Stimulated activated CD8-positive, alpha-beta memory T cell treated with anti-CD3 and anti-CD28 coated beads, Interleukin-15, amount 100 ng/mL, for 4 hours (primary cell): ENCODE measurements around the gene DNMT3B.
"Not testable (repeated sequence)": the region's sequence is repeated elsewhere in the genome, so short reads cannot be mapped to it uniquely, and the experiment has no call there.

ENCODE experiments used
- DNase-seq, 2 donors: peaks; one replicate each; pipeline ENCODE4 v3.0.0-alpha.2; 2020; ENCODE audit warnings: low read depth in 2 of 2

DNMT3B gene

DNA sequence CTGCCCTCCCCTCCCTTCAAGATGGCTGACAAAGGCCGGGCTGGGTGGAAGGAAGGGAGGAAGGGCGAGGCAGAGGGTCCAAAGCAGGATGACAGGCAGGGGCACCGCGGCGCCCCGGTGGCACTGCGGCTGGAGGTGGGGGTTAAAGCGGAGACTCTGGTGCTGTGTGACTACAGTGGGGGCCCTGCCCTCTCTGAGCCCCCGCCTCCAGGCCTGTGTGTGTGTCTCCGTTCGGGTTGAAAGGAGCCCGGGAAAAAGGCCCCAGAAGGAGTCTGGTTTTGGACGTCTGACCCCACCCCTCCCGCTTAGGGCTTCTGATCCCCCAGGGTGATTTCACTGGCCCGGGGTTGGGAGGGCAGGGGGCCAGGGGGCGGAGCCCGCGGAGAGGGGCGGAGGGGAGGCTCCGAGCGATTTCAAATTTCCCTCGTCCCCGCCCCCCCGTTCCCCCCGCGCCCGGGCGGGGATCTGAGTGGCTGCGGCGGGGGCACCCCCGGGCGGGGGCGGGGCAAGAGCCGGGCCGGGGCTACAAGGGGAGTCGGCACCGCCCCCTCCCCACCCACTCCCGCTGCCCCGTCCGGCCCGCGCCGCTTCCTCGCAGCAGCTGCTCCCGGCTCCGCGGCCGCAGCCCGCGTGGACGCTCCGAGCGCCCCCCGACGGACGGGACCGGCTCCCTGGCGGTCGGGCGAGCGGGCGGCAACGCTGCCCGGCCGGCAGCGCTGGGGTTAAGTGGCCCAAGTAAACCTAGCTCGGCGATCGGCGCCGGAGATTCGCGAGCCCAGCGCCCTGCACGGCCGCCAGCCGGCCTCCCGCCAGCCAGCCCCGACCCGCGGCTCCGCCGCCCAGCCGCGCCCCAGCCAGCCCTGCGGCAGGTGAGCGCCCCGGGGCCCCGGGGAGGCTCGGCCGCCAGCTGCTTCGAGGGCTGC, at the start of gene DNMT3B:
Gene DNMT3B (plus strand): TSS at position 555 of the 923 bp plus-strand sequence. CDS start 17,939 bp downstream, outside the sequence.
- peak; percentile 45 to 59 for DNase-seq

DNA sequence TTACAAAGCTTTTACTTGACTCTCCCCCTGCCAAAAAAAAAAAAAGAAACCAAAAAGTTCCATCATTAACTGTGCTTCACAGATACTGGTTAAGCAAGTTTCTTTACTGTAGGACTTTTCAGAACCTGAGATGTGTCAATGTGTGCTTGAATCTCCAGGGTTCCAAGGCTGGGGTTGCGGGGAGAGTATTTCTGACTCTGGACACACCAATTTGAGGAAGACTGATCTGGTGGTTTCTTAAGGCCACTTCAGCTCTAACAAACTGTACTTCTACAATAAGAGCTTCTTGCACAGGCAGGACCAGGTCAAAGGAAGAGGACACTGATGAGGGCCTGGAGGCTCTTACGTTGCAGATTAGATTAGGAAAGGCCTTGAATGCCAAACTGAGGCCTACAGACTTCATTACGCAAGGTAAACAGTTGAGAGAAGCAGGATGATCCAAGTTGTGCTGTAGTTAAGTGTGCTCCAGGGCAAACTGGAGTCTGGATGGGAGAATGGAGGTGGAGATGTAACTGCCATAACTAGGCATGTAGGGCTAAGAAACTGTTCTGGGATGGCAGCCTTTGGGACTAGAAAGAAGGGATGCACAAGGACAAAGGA, 43.3 kb upstream of the DNMT3B start:
- no peak for DNase-seq

DNA sequence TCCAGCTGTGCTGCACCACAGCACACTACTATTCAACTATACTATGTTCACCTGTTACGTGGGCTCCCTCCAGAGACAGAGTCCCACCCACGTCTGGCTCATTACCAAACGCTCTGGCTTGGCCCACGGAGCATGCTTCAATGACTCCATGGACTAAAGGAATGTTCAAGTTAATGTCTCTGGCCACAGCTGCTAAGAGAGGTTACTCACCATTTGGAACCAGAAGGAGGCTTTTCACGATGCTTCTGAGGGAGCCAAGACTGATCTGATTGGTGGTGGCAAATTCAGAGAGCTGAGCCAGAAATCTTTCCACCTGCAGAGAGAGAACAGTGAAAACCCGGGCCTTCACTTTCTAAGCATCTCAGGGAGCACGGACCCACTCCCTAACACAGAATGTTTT, 34.5 kb upstream of the DNMT3B start:
- no peak for DNase-seq

DNA sequence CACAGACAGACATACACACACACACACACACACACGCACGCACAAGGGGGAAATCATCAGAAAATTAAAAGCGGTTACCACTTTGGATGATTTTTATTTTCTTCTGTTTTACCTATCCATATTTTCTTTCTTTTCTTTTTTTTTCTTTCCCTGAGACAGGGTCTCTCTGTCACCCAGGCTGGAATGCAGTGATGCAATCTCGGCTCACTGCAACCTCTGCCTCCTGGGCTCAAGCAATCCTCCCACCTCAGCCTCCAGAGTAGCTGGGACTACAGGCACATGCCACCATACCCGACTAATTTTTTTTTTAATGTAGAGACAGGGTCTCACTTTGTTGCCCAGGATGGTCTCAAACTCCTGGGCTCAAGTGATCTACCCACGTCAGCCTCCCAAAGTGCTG, 33.8 kb upstream of the DNMT3B start:
- DNase-seq, result not testable (repeated sequence)

DNA sequence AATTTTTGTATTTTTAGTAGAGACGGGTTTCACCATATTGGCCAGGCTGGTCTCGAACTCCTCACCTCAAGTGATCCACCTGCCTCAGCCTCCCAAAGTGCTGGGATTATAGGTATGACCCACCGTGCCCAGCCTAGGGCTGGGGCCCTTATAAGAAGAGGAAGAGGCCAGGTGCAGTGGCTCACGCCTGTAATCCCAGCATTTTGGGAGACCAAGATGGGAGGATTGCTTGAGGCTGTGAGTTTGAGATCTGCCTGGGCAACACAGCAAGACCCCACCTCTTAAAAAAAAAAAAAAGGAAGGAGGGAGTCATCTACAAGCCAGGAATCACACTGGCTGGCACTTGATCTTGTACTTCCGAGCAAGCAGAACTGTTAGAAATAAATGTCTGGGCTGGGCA, 32.9 kb upstream of the DNMT3B start:
- not testable (repeated sequence) for DNase-seq

DNA sequence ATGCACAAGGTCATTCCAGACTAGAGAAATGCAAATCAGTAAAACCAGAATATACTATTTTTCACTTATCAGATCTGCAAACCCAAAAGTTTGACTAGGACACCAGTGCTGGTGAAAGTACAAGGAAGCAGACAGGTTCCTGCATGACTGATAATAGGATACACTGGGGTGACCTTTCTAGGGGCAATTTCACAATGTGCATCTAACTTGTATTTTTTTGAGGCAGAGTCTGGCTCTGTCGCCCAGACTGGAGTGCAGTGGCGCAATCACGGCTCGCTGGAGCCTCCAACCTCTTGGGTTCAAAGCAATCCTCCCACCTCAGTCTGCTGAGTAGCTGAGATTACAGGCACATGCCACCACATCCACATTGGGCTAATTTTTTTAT, 30.3 kb upstream of the DNMT3B start:
- no peak for DNase-seq

DNA sequence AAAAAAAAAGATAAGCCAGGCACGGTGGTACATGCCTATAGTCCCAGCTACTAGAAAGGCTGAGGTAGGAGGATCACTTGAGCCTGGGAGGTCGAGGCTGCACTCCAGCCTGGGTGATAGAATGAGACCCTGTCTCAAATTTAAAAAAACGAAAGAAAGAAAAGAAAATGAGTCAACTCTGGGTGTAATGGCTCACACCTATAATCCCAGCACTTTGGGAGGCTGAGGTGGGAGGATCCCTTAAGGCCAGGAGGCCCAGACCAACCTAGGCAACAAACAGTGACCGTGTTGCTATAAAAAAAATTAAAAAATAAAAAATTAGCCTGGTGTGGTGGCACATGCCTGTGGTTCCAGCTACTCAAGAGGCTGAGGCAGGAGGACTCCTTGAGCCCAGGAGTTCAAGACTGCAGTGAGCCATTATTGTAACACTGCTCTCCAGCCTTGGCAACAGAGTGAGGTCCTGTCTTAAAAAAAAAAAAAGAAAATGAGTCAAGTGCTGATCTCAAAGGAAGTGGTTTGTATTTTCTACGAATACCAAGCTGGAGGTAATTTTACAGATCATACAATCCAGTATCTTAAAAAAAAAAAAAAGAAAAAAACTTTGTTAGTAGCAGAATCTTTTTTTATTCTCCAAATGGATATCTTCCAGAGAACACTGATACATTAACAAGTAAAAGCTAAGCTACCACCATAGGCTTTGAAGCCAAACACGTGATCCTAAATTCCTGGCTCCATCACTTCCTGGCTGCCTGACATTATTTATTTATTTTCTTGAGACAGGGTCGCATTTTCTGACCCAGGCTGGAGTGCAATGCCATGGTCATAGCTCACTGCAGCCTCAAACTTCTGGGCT, 24.6 kb upstream of the DNMT3B start:
- no peak for DNase-seq

DNA sequence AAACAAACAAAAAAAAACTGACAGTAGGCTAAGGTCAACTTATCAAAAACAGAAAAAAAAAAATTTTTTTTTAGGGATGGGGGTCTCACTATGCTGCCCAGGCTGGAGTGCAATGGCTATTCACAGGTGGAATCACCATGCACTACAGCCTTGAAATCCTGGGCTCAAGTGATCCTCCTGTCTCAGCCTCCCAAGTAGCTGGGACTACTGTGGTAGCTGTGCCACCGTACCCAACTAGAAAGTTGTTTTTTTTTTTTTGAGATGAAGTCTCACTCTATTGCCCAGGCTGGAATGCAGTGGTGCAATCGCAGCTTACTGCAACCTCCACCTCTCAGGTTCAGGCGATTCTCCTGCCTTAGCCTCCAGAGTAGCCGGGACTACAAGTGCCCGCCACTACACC, 21.0 kb upstream of the DNMT3B start:
- DNase-seq, result no peak

DNA sequence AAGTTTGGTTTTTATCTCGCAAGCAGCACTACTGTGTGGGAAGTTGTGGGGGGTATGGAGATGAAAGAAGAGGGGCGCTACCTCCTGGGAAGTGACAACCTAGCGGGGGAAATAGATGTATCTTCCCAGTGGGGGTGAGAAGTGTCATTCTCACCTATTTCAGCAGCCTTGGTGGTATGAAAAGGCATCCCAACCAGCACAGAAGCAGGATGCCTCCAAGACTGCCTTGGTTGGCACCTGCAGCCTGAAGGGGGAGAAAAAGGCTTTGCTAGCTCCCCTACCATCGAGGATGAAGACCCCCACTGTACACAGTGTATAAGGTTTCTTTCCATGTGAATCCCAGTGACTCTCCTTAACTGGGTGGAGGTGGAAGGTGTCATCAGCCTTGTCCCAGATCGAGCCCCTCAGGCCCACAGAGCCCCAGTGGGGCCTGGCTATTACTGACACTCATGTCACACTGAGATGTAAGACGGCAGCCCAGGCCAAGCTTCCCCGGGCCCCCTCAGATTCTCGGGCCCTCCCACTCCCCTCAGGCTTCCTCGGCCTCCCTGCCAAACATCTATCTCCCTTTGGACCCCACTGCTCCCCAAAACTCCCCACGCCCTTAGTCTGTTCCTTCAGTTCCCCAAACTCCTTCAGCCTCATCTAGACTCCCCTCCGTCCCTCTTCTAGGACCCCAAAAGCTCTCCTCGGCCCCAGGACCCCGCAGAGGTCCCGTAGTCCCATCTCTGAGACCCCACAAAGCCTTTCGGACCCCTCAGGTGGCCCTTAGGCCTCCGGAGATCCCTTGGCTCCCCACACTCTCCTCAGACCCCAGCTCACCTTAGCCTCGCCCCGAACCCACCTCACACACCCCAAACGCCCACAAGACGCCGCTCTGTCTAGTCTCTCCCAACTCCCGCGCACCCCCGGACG, 19.6 kb upstream of the DNMT3B start:
- DNase-seq, result no peak

DNA sequence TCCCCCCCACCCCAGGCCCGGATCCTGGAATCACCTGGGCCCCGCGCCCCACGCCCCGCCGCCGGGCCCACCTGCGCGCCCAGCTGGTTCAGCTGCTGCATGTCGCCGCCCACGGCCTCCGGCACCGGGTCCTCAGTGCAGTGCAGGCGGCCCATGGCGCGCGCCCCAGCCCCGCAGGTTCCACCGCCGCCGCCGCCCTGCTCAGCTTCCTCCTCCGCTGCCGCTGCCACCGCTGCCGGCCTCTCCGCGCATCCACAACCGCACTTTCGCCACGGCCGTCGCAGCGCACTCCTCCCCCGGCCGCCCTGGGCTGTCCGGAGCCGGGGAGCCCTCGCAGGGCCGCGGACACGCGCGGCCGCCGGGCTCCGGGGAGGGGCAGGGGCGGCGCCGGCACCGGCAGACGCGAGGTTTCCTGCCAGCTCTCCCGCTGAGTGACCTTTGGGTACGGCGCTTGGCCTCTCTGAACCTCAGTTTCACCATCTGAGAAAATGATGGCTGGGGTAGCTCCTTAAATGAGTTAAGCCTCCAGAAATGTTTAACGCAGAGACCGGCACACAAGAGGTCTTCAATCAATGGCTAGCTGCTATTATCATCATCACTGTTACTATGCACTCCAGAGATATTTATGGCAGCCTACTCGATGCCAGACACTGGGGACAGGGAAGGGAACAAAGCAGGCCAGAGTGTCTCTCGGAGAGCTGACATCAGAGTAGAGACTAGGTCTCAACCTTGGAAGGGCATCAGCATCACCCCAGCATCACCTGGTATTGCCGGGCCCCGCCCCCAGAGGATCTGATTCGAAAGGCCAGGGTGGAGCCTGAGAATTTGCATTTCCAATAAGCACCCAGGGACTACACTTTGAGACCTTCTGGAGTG, 18.7 kb upstream of the DNMT3B start, which contains the start of gene COMMD7:
Gene COMMD7 (minus strand): TSS at position 231 of the 876 bp plus-strand sequence. CDS start 76 bp downstream, at position 155.
- peak; percentile 38 to 41 for DNase-seq

DNA sequence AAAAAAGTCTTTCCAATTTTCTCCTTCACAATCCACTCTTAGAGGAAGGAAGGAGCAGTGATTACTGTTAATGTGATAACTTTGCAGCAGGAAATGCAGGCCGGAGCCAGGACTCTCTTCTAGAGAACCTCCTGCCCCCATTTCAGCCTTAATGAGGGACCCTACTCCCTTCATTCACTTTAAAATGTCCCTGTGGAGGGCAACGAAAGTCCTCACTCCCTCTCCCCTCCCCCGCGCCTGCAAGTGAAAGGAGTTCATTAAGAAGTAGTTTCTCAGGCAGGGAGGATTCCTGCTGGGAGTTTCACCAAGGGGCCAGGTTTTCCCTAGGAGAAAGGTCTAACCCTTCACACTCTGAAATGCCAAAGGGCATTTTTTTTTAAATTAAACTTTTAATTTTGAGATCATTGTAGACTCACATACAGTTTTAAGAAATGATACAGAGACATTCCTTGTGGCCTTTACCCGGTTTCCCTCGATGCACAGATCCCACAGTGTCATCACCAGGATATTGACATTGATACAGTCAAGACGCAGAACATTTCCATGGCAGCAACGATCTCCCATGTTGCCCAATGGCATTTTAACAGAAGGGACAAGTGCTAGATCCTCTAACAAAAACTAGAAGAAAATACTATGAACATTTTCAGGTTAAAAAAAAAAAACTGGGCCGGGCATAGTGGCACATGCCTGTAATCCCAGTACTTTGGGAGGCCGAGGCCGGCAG, 12.1 kb upstream of the DNMT3B start:
- no peak for DNase-seq

DNA sequence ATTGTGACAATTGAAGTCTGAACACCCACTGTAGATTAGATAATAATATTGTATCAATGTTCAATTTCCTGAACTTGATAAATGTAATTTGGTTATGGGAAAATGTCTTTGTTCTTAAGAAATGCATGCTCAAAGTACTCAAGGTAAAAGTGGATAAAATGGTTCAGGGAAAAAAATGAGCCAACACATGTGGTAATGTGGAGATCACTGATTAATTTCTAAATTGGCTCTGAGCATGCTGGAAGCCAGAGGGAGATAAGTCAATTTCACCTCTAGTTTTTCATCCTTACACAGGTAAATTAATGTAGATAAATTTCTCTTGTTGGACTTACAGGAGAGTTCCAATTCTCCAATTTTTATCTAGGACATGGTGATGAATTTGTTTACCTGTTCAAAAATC, 10.9 kb upstream of the DNMT3B start:
- DNase-seq, result no peak

DNA sequence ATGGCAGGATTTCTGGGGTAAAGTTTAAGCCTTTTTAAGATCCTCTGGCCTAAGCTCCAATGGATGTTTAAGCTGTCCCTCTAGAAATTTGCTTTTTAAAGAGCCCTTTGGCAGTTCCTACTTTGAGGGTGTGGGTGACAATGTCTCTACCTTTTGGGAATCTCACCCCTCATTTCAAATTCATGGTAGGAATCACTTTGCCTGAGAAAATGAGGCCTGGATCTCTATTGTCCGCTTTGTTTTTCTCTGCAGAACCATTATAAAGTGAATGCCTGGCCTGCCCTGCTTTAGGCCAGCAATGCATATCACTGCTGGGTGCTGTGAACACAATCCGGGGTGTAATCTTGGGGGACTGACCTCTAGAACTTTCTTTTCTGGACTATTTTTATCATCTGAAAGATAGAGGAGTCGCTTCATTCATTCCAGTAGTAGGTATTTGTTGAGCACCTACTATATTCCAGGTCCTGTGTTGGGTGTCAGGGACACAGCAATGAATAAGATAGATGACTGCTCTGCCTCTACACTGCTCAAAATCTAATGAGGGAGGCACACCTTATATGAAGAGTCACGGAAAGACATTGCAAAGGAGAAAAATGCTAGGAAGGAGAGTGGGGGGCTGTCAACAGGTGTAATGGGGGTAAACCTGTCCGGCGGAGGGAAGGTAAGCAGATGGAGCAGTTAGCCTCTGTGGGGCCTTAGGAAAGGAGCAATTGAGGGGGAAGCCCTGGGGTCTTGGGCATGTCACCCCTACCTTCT, 10.3 kb upstream of the DNMT3B start:
- DNase-seq, result no peak

DNA sequence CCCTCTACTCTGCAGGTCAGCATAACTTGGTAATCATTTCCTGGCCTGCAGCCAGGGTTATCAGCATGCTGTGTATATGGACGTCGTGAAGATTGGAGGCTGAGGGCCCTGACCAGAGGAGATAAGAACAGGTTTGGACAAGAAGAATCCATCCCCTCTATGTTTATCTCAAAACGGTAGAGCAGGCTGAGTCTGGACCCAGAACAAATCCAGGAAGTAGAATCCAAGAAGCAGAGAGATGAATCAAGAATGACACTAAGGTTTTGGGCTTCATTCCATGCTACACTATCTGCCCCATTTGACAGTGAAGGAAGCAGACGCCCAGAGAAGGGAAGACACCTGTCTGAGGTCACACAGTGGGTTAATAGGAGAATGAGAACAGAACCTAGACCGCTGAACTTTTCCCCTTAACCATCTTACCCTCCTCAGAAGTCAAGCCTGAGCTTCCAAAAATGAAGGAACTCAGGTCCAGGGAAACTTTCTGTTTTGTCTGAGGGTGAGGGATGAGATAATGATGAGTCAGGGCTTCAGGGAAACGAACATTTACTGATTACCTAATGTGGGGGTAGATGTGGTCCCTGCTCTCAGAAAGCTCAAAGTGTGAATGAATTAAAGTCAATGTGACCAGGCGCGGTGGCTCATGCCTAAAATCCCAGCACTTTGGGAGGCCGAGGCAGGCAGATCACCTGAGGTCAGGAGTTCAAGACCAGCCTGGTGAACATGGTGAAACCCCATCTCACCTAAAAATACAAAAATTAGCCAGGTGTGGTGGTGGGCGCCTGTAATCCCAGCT, 9.5 kb upstream of the DNMT3B start:
- no peak for DNase-seq

DNA sequence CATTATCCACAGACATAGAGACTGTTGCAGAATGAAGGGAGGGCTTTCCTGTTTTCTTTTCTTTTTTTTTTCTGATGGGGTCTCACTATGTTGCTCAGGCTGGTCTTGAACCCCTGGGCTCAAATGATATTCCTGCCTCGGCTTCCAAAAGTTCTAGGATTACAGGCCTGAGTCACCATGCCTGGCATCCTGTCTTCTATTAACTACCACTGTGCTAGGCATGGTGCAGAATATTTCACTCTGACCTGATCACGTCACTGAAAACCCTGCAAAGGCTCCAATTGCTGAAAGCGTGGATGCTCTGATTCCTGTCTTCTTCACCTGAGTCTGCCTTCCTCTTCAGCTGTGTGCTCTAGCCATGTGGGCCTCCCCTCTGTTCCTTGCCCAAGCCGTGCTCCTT, 8.5 kb upstream of the DNMT3B start:
- DNase-seq, result no peak

DNA sequence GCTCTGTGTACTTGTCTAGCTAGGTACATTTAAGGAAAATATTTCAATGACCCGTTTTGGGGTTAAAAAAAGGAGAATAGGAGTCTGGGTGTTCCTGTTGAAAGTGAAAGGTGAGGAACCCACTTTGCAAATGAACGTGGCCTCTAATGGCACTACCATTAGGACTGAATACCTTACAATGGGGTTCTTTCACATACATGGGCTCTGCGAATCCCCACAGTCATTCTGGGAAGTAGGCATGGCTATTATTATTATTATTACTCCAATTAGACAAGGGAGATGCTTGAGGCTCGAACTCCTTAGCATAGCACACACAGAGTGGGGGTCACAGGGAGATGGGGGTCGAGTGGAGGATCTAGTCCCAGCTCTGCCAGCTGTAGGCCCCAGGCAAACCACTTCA, 6.0 kb upstream of the DNMT3B start:
- no peak for DNase-seq

DNA sequence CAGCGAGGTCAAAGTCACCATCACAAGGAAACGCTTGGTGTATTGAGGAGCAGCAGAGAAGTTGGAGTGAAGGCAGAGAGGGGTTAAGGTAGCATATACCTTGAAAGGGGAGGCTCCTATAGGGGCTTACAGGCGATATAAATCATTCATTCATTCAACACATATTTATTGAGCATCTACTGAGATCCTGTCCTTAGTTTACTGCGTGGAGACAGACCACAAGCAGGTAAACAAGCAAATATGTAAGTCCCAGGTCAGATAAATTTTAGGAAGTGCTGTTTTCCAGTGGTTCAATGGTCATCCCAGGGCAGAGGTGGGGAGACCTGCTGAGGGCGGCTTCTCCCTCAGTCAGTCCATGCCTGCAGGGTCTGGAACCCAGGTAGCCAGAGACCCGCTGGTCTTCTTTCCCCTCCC, 761 bp upstream of the DNMT3B start:
- no peak for DNase-seq

DNA sequence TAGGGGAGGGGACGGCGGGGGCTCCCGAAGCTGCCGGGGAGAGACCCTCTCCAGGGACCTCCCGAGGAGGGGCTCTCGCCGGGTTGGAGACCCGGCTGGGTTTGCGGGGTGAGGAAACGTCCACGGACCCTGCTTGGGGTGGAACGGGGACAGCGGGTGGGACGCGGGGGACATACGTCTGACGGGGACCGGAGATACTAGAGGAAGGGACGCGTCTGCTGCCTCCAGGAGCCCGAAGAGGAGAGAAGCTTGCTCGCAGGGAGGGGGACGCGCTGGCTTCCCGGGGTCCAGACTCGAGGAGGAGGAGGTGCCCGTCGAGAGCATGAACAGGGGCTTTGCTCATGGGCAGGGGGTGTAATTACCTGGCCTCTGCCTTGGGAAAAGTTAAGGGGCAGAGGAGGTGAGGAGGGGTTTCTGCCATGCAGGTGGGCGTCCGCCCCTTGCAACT, 593 bp downstream of the DNMT3B start:
- no peak for DNase-seq
